Measurements from ENCODE around the gene RAB7B.

- TF ChIP-seq, protein P1, sequence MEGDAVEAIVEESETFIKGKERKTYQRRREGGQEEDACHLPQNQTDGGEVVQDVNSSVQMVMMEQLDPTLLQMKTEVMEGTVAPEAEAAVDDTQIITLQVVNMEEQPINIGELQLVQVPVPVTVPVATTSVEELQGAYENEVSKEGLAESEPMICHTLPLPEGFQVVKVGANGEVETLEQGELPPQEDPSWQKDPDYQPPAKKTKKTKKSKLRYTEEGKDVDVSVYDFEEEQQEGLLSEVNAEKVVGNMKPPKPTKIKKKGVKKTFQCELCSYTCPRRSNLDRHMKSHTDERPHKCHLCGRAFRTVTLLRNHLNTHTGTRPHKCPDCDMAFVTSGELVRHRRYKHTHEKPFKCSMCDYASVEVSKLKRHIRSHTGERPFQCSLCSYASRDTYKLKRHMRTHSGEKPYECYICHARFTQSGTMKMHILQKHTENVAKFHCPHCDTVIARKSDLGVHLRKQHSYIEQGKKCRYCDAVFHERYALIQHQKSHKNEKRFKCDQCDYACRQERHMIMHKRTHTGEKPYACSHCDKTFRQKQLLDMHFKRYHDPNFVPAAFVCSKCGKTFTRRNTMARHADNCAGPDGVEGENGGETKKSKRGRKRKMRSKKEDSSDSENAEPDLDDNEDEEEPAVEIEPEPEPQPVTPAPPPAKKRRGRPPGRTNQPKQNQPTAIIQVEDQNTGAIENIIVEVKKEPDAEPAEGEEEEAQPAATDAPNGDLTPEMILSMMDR (IDR thresholded peaks at IDR 0.05) = no peak
- TF ChIP-seq POLR2AphosphoS5 (IDR thresholded peaks at IDR 0.05) (no peak), POLR2A (IDR thresholded peaks at IDR 0.05) (no peak)
Observed at GRCh38 chr1:205971082-205971481, 32.1 kb downstream of the RAB7B start.
